H1 (cell line): Measurements from ENCODE around the gene UFD1. TPM values are rescaled to one million over a fixed set of nuclear protein-coding genes. Genes with fewer than 3 reads are reported as not detected.

Experiments
- CTCF ChIA-PET: fragments of 300-600 bp; sonication (Branson Sonifier 250); formaldehyde crosslinking; loops from one replicate; lab custom pipeline; 2021; ENCODE audit not compliant: partially characterized antibody; lab: Charles Lee
- POLR2A ChIA-PET: fragments of 300-600 bp; sonication (Branson Sonifier 250); formaldehyde crosslinking; loops from one replicate; lab custom pipeline; 2021; ENCODE audit warnings: inconsistent platforms; ENCODE audit not compliant: partially characterized antibody; lab: Charles Lee
- DNase-seq, 2 experiments: peaks; one replicate each; pipeline versions ENCODE4 v3.0.0 to v3.0.0-alpha.2; 2010 to 2022; ENCODE audit warnings: low spot score in 2 of 2, low read depth in 1 of 2, mixed read lengths in 1 of 2
- FAIRE-seq: peaks from 2 replicates; lab custom pipeline; 2011; peaks lifted over from hg19 to GRCh38; lab: Jason Lieb, UNC
- H2AFZ ChIP-seq: 2 replicates; pipeline ENCODE4 v1.8.1; 2012; ENCODE audit warnings: low read length, inconsistent platforms
- H2AK5ac ChIP-seq: 2 replicates; pipeline ENCODE4 v1.6.1; 2013; ENCODE audit warnings: low read depth, low read length
- H2BK120ac ChIP-seq: replicated peaks from 2 replicates; pipeline ENCODE3; 2013; ENCODE audit warnings: low read depth, low read length, inconsistent platforms
- H2BK12ac ChIP-seq: 2 replicates; pipeline ENCODE4 v1.6.1; 2013; ENCODE audit warnings: low read depth, low read length
- H2BK15ac ChIP-seq: 2 replicates; pipeline ENCODE4 v1.6.1; 2013; ENCODE audit warnings: low read length
- H2BK20ac ChIP-seq: 2 replicates; pipeline ENCODE4 v1.6.1; 2013; ENCODE audit warnings: low read length
- H2BK5ac ChIP-seq: 2 replicates; pipeline ENCODE4 v1.6.1; 2013; ENCODE audit warnings: low read depth, low read length
- H3K14ac ChIP-seq: 2 replicates; pipeline ENCODE4 v1.6.1; 2013; ENCODE audit warnings: inconsistent platforms; ENCODE audit not compliant: insufficient read length
- H3K18ac ChIP-seq: 2 replicates; pipeline ENCODE4 v1.6.1; 2013; ENCODE audit warnings: low read length; ENCODE audit errors: extremely low read depth
- H3K23ac ChIP-seq: 2 replicates; pipeline ENCODE4 v1.6.1; 2013; ENCODE audit warnings: inconsistent platforms; ENCODE audit not compliant: insufficient read length
- H3K23me2 ChIP-seq: 2 replicates; pipeline ENCODE4 v1.6.1; 2013; ENCODE audit warnings: low read depth, low read length
- H3K27ac ChIP-seq: 2 replicates; pipeline ENCODE4 v1.6.1; 2011; ENCODE audit warnings: low read depth, low read length, inconsistent platforms
- H3K27me3 ChIP-seq, 4 experiments: replicated peaks in 1 of 4; 1 replicate in 1 of 4; 2 replicates in 3 of 4; pipeline versions ENCODE4 v1.6.1 to v1.8.1; 2011 to 2013; ENCODE audit warnings: low read length in 3 of 4, mild to moderate bottlenecking in 3 of 4, inconsistent platforms in 2 of 4, mixed read lengths in 2 of 4, moderate library complexity in 1 of 4; ENCODE audit not compliant: control insufficient read depth in 3 of 4, insufficient read depth in 3 of 4; ENCODE audit errors: extremely low read depth in 1 of 4
- H3K36me3 ChIP-seq, 4 experiments: 2 replicates each; pipeline versions ENCODE4 v1.6.1 to v1.8.1; 2011 to 2013; ENCODE audit warnings: mild to moderate bottlenecking in 4 of 4, low read length in 3 of 4, moderate library complexity in 2 of 4, control low read depth in 1 of 4, inconsistent platforms in 1 of 4; ENCODE audit not compliant: insufficient read depth in 4 of 4, control insufficient read depth in 2 of 4
- H3K4ac ChIP-seq: replicated peaks from 2 replicates; pipeline ENCODE3; 2013; ENCODE audit warnings: low read length, low read depth, mixed read lengths, inconsistent platforms; ENCODE audit not compliant: insufficient read length
- H3K4me1 ChIP-seq, 4 experiments: replicated peaks in 1 of 4; 1 replicate in 1 of 4; 2 replicates in 3 of 4; pipeline versions ENCODE4 v1.6.1 to v1.8.1; 2011 to 2013; ENCODE audit warnings: low read length in 3 of 4, inconsistent platforms in 2 of 4, mixed read lengths in 1 of 4; ENCODE audit not compliant: insufficient read depth in 4 of 4, control insufficient read depth in 3 of 4
- H3K4me2 ChIP-seq, 2 experiments: 2 replicates each; pipeline versions ENCODE4 v1.6.1 to v1.8.1; 2011 to 2013; ENCODE audit warnings: low read depth in 2 of 2, low read length in 2 of 2, control low read depth in 1 of 2, inconsistent platforms in 1 of 2, mild to moderate bottlenecking in 1 of 2; ENCODE audit not compliant: insufficient read depth in 1 of 2
- H3K4me3 ChIP-seq, 4 experiments: fragments of 200-600, 300-600 bp in 1 of 4; sonication (generic), shearing (Covaris generic), sonication (Bioruptor Twin) in 1 of 4; 2 replicates each; pipeline versions ENCODE4 v1.5.1 to v1.8.1; 2011 to 2016; ENCODE audit warnings: low read length in 4 of 4, low read depth in 3 of 4, control low read depth in 2 of 4, inconsistent platforms in 2 of 4, mild to moderate bottlenecking in 2 of 4, mixed read lengths in 1 of 4, moderate library complexity in 1 of 4; ENCODE audit not compliant: insufficient read depth in 2 of 4; ENCODE audit errors: extremely low read depth in 1 of 4
- H3K56ac ChIP-seq: replicated peaks from 2 replicates; pipeline ENCODE3; 2013; ENCODE audit warnings: low read depth, mild to moderate bottlenecking, mixed read lengths, low read length, inconsistent platforms; ENCODE audit not compliant: insufficient read length
- H3K79me1 ChIP-seq: 2 replicates; pipeline ENCODE4 v1.6.1; 2013; ENCODE audit warnings: low read depth, low read length, control low read depth
- H3K79me2 ChIP-seq, 2 experiments: 2 replicates each; pipeline versions ENCODE4 v1.6.1 to v1.8.1; 2012 to 2013; ENCODE audit warnings: low read length in 2 of 2, mild to moderate bottlenecking in 2 of 2, inconsistent platforms in 1 of 2; ENCODE audit not compliant: insufficient read depth in 2 of 2, control insufficient read depth in 1 of 2
- H3K9ac ChIP-seq, 4 experiments: replicated peaks in 1 of 4; 1 replicate in 1 of 4; 2 replicates in 3 of 4; pipeline versions ENCODE4 v1.6.1 to v1.8.1; 2011 to 2013; ENCODE audit warnings: low read depth in 3 of 4, low read length in 3 of 4, control low read depth in 2 of 4, mild to moderate bottlenecking in 2 of 4, moderate library complexity in 2 of 4, inconsistent platforms in 1 of 4; ENCODE audit errors: extremely low read depth in 1 of 4
- H3K9me3 ChIP-seq, 2 experiments: 2 replicates each; pipeline versions ENCODE4 v1.6.1 to v1.8.1; 2012 to 2013; ENCODE audit warnings: mild to moderate bottlenecking in 2 of 2, moderate library complexity in 2 of 2, control low read depth in 1 of 2, inconsistent platforms in 1 of 2, low read depth in 1 of 2, low read length in 1 of 2, mixed read lengths in 1 of 2; ENCODE audit not compliant: insufficient read depth in 2 of 2
- H4K20me1 ChIP-seq, 2 experiments: replicated peaks in 1 of 2; 2 replicates each; pipeline versions ENCODE3 to v1.8.1; 2011 to 2013; ENCODE audit warnings: inconsistent platforms in 2 of 2, low read length in 2 of 2, mild to moderate bottlenecking in 1 of 2; ENCODE audit not compliant: insufficient read depth in 2 of 2, control insufficient read depth in 1 of 2
- H4K5ac ChIP-seq: 2 replicates; pipeline ENCODE4 v1.6.1; 2013; ENCODE audit warnings: low read length, low read depth, mixed read lengths, inconsistent platforms; ENCODE audit not compliant: insufficient read length
- H4K8ac ChIP-seq: 2 replicates; pipeline ENCODE4 v1.8.0; 2013; ENCODE audit warnings: mild to moderate bottlenecking, moderate library complexity, low read length, inconsistent platforms; ENCODE audit not compliant: insufficient read depth; ENCODE audit errors: extremely low read depth
- H4K91ac ChIP-seq: replicated peaks from 2 replicates; pipeline ENCODE3; 2013; ENCODE audit warnings: low read length, mixed read lengths, inconsistent platforms; ENCODE audit not compliant: insufficient read length
- BCL11A ChIP-seq, 2 experiments: IDR thresholded peaks; one replicate each; pipeline ENCODE4 v1.6.1; 2011; ENCODE audit warnings: low read depth in 2 of 2, low read length in 2 of 2, mild to moderate bottlenecking in 2 of 2
- CBX5 ChIP-seq: fragments of 300-800, 300-1000 bp; sonication (generic); IDR thresholded peaks from 2 replicates; pipeline ENCODE4 v1.7.1; 2016; ENCODE audit warnings: antibody characterized with exemption, low read length, low read depth
- E2F6 ChIP-seq: IDR thresholded peaks from 2 replicates; pipeline ENCODE4 v1.6.1; 2012; ENCODE audit warnings: inconsistent platforms
- FOSL1 ChIP-seq: IDR thresholded peaks from 2 replicates; pipeline ENCODE4 v1.6.1; 2011; ENCODE audit warnings: mild to moderate bottlenecking, low read depth, low read length, moderate library complexity; ENCODE audit not compliant: insufficient read depth
- GTF2F1 ChIP-seq: IDR thresholded peaks from 2 replicates; pipeline ENCODE4 v1.6.1; 2012; ENCODE audit warnings: low read depth, low read length, improper control_type of control experiment, borderline replicate concordance
- JUN ChIP-seq: IDR thresholded peaks from 2 replicates; pipeline ENCODE4 v1.6.1; 2011; ENCODE audit warnings: low read depth, mild to moderate bottlenecking, improper control_type of control experiment, low read length
- KDM5A ChIP-seq: fragments of 200-600 bp; IDR thresholded peaks from 2 replicates; pipeline ENCODE4 v1.7.1; 2012; ENCODE audit warnings: mild to moderate bottlenecking, low read length, inconsistent platforms, mixed read lengths
- PHF8 ChIP-seq: fragments of 200-600 bp; sonication (generic); conservative IDR thresholded peaks from 2 replicates; pipeline ENCODE4 v1.7.1; 2012; ENCODE audit warnings: low read depth, mild to moderate bottlenecking, inconsistent platforms, low read length, moderate library complexity
- POU5F1 ChIP-seq: IDR thresholded peaks from 2 replicates; pipeline ENCODE4 v1.6.1; 2011; ENCODE audit warnings: low read depth, mild to moderate bottlenecking, low read length, moderate library complexity
- SAP30 ChIP-seq: fragments of 300-600 bp; sonication (generic); IDR thresholded peaks from 2 replicates; pipeline ENCODE4 v1.7.1; 2012; ENCODE audit warnings: low read length, moderate library complexity, mild to moderate bottlenecking, inconsistent platforms; ENCODE audit not compliant: insufficient read depth, insufficient replicate concordance
- SIX5 ChIP-seq: IDR thresholded peaks from 2 replicates; pipeline ENCODE4 v1.6.1; 2011; ENCODE audit warnings: mild to moderate bottlenecking, low read depth, low read length
- TAF1 ChIP-seq: IDR thresholded peaks from 2 replicates; pipeline ENCODE4 v1.6.1; 2011; ENCODE audit warnings: mild to moderate bottlenecking, low read depth, low read length
- TAF7 ChIP-seq: optimal IDR thresholded peaks from 2 replicates; pipeline ENCODE3; 2011; ENCODE audit warnings: low read depth, mild to moderate bottlenecking, inconsistent platforms, low read length, moderate library complexity, borderline replicate concordance
- whole genome bisulfite sequencing, 2 experiments: shearing (Covaris generic) in 1 of 2; methylation state at CpG; one replicate each; pipeline versions ENCODE4 v1.1.6 to v1.1.7; 2013 to 2015; ENCODE audit warnings: low lambda C conversion rate in 2 of 2, mixed read lengths in 2 of 2, inconsistent platforms in 1 of 2, low coverage in 1 of 2, missing lambda C conversion rate in 1 of 2; ENCODE audit not compliant: insufficient replicate concordance in 2 of 2, insufficient coverage in 1 of 2, insufficient read length in 1 of 2; ENCODE audit errors: extremely low coverage in 1 of 2, missing lambda C conversion rate in 1 of 2; 5-methylcytosine and 5-hydroxymethylcytosine counted together
- polyA plus RNA-seq, 7 experiments: library from polyadenylated mRNA; depleted of rRNA in 3 of 7; stranded (reverse) in 5 of 7; unstranded in 2 of 7; fragments of >200 nt in 5 of 7; fragments of 200-250 nt in 2 of 7; gene quantifications; 1 replicate in 5 of 7; 2 replicates in 1 of 7; 4 replicates in 1 of 7; pipeline versions ENCODE4 v1.2.1 to v1.2.3, GENCODE V29; 2011 to 2013; ENCODE audit warnings: missing spikeins in 2 of 7, mixed read lengths in 2 of 7
- total RNA-seq: library from RNA; stranded (reverse); fragmentation: NEBNext Ultra II Directional; extraction: Animal tissue kit (Norgen Biotek cat#: 25700); gene quantifications from 2 replicates; pipeline ENCODE4 v1.2.1, GENCODE V29; 2021

The UFD1 gene
- total and polyA plus RNA-seq, 2 of the 8 experiments (the other 6 are each of a cell fraction or from before 2014, with no cell fraction given): 74.6 to 116 TPM

- FAIRE-seq (no peak), DNase-seq (no peak)
- Histone ChIP-seq H3K4me3 (no peak overlapping the region), H3K4me2 (no peak overlapping the region), H3K4me1 (no peaks in the 10 kb centered on the region), H3K56ac (no peak overlapping the region), H3K9me3 (no peaks in the 10 kb centered on the region), H4K20me1 (peaks cover 0 to 19% of the 10 kb centered on the region in 2 experiments), H3K27me3 (no peaks in the 10 kb centered on the region), H3K4ac (no peak overlapping the region), H2BK12ac (no peak overlapping the region), H3K79me1 (peaks cover 2% of the 10 kb centered on the region; the same call in 1 of the 2 replicates), H3K14ac (no peak overlapping the region), H4K5ac (no peak overlapping the region), H3K36me3 (peaks cover 30 to 69% (median 56%) of the 10 kb centered on the region in 4 experiments), H3K23ac (no peak overlapping the region), H2BK15ac (no peak overlapping the region), H2BK20ac (no peak overlapping the region), H4K8ac (no peak overlapping the region), H2AK5ac (no peak overlapping the region), H3K27ac (no peak overlapping the region), H3K79me2 (no peaks in the 10 kb centered on the region), H2AFZ (no peak overlapping the region), H3K23me2 (no peaks in the 10 kb centered on the region), H3K18ac (no peak overlapping the region), H3K9ac (no peak overlapping the region), H4K91ac (no peak overlapping the region), H2BK120ac (no peak overlapping the region), H2BK5ac (no peak overlapping the region)
- CTCF ChIA-PET: interaction anchor here (0.9 to 1.0 kb wide), 3 partner anchors 16 to 263 kb away, joined by 3 read pairs; no protein-coding TSS in a partner anchor
- POLR2A ChIA-PET: interaction anchor here (0.7 to 1.0 kb wide), 2 partner anchors 17 to 137 kb away, joined by 3 to 4 read pairs; no protein-coding TSS in a partner anchor
- WGBS, 2 experiments: 91% methylated on average over 6 of the region's 6 CpGs; no CpG with 5 or more reads in 1 of the 2 experiments
- TF ChIP-seq TAF7: no peak
- no peak for TF ChIP-seq PHF8
- no peak for TF ChIP-seq POU5F1
- TF ChIP-seq E2F6: no peak
- no peak for TF ChIP-seq KDM5A
- no peak for TF ChIP-seq TAF1
- no peak for TF ChIP-seq GTF2F1
- TF ChIP-seq JUN: no peak
- no peak for TF ChIP-seq CBX5
- no peak for TF ChIP-seq SIX5
- TF ChIP-seq FOSL1: no peak
- TF ChIP-seq SAP30: no peak
- no peak for TF ChIP-seq BCL11A (IDR thresholded peaks at IDR 0.05; ENCODE audit: low read depth in 2 of 2, low read length in 2 of 2)
These were observed 11.1 kb downstream of the UFD1 start for GRCh38 chr22:19467912-19468311.
